Kidney epithelial cell (primary cell): ENCODE measurements around the gene RAET1G. TPM values are rescaled to one million over a fixed set of nuclear protein-coding genes. Genes with fewer than 3 reads are reported as not detected.
"Not testable (repeated sequence)": the region's sequence is repeated elsewhere in the genome, so short reads cannot be mapped to it uniquely, and the experiment has no call there.

Experiments used
- DNase-seq: peaks from one replicate; pipeline ENCODE4 v3.0.0-alpha.2; 2010; ENCODE audit warnings: low read depth
- H3K27me3 ChIP-seq: 2 replicates; pipeline ENCODE4 v1.6.0; 2011; ENCODE audit warnings: low read length; ENCODE audit not compliant: control insufficient read depth, insufficient read depth
- H3K36me3 ChIP-seq: 2 replicates; pipeline ENCODE4 v1.5.1; 2011; ENCODE audit warnings: low read length; ENCODE audit not compliant: control insufficient read depth, insufficient read depth
- H3K4me3 ChIP-seq: 2 replicates; pipeline ENCODE4 v1.5.1; 2011; ENCODE audit warnings: low read depth, mild to moderate bottlenecking, control low read depth, low read length
- CTCF ChIP-seq: IDR thresholded peaks from 2 replicates; pipeline ENCODE4 v1.5.1; 2011; ENCODE audit warnings: mild to moderate bottlenecking, moderate library complexity, low read length, control low read depth, inconsistent platforms; ENCODE audit not compliant: insufficient read depth, poor library complexity, severe bottlenecking
- total RNA-seq: library from RNA; depleted of rRNA; stranded (reverse); fragments of >200 nt; gene quantifications from 2 replicates; pipeline ENCODE4 v1.2.3, GENCODE V29; 2015

The RAET1G gene
- total RNA-seq, 1 donor from 2014 or later: not detected

- H3K27me3 ChIP-seq: peaks cover 41% of the 10 kb centered on the region
- DNase-seq: no peak
- no peak overlapping the region for H3K4me3 ChIP-seq
- no peak for TF ChIP-seq CTCF
- no peaks in the 10 kb centered on the region for H3K36me3 ChIP-seq
These were observed 10.5 kb upstream of the RAET1G start for GRCh38 chr6:149933461-149933860.

GRCh38 chr6:149933036-149933435 is 10.1 kb upstream of the RAET1G start:
- no peak overlapping the region for H3K4me3 ChIP-seq
- H3K27me3 ChIP-seq: peaks cover 37% of the 10 kb centered on the region
- DNase-seq: no peak
- no peak for TF ChIP-seq CTCF
- H3K36me3 ChIP-seq: no peaks in the 10 kb centered on the region

- Histone ChIP-seq H3K27me3 (peaks cover 28% of the 10 kb centered on the region), H3K4me3 (no peak overlapping the region), H3K36me3 (no peaks in the 10 kb centered on the region)
- no peak for TF ChIP-seq CTCF
- no peak for DNase-seq
These were observed 8.6 kb upstream of the RAET1G start for GRCh38 chr6:149931501-149931900.

DNA sequence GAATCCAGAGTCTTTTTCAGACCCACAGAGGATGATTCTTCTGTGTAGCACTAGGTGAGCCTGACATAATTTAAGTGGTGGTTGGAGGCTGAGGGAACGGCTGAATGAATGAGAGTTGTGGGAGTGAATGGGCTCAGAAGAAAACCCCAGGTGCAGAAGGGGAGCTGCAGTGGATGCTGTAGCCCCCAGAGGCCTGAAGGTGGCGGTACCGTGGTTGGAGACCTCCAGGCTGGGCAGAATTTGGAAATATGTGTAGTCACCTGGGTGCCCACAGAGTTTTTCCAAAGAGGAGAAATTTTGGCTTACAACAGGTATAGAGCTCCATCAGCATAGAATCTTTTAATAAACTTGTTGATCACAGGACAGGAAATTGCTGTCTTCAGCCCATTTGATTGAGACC is 6.5 kb upstream of the RAET1G start:
- H3K4me3 ChIP-seq: no peak overlapping the region
- peaks cover 22% of the 10 kb centered on the region for H3K27me3 ChIP-seq
- no peaks in the 10 kb centered on the region for H3K36me3 ChIP-seq
- DNase-seq: no peak
- TF ChIP-seq CTCF: peak; percentile 54

DNA sequence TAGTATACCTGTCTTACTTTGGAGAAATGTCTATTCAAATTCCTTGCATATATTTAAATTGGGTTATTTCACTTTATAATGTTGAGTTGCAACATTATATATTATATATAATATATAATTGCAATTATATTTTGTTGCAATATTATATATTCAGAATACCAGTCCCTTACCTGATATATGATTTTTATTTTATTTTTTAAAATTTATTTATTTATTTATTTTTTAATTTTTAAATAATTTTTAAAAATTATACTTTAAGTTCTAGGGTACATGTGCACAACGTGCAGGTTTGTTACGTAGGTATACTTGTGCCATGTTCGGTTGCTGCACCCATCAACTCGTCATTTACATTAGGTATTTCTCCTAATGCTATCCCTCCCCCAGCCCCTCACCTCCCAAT is 4.1 kb upstream of the RAET1G start:
- H3K4me3 ChIP-seq, DNase-seq, H3K36me3 ChIP-seq: not testable (repeated sequence)
- H3K27me3 ChIP-seq: peaks cover 20% of the 10 kb centered on the region

DNA sequence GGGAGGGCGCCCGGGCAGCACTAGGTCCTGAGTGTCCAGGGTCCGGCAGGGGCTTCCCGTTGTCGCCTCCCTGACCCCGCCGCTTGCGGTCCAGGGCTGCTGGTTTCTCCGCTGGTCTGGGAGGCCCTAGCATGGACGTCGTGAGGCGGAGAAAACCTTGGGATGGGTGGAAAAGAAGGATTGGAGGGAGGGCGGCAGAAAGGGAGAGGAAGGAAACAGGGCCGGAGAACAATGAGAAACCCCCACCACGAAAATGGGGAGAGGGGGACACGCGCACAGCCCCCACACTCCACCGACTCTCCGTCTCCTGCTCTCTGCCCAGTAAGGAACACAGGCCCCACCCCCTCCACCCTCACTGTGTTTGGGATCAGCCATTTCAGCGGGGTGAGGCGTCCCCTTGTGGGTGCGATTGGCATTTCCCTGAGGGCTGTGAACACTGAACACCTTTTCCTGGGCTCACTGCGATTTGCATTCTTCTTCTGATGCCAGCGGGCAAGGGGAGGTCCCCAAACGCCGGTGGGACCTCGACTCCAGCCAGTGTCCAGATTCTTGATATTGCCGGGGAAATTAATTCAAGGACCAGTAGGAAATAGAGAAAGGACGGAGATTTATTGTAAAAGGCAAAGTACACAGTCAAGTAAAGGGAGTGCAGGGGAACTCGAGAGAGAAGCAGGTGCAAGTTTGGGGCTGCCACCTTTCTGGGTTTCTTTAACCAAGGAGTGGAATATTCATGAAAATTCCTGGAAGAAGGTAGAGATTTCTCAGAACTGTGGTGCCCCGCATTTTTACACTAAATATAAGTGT is 3.3 kb upstream of the RAET1G start:
- H3K36me3 ChIP-seq: no peaks in the 10 kb centered on the region
- peaks cover 16% of the 10 kb centered on the region for H3K27me3 ChIP-seq
- peak; percentile 97 for TF ChIP-seq CTCF
- DNase-seq: peak; percentile 23
- H3K4me3 ChIP-seq: peak overlapping the region; percentile 35
